K562 (cell line): ENCODE results near the gene HSPB6. TPM values are rescaled to one million over a fixed set of nuclear protein-coding genes. Genes with fewer than 3 reads are reported as not detected.

Experiments used
- ATAC-seq: fragments of 200-7000 bp; cut with Tn5 transposase; 3 replicates; pipeline ENCODE4 v1.9.1; 2020; ENCODE audit warnings: moderate library complexity
- BruUV-seq: library from RNA; stranded (reverse); fragments of 400-500 nt; replicated peaks from 2 replicates; lab custom pipeline; 2021; lab: Mats Ljungman, UMichigan
- CTCF ChIA-PET: fragments of 300-600 bp; formaldehyde crosslinking; extraction: SDS; loops from one replicate; lab custom pipeline; 2021; ENCODE audit warnings: low intra/inter-chr PET ratio; lab: Yijun Ruan, JAX
- POLR2A ChIA-PET: fragments of 300-600, 350-650 bp; sonication (Branson Sonifier 250); formaldehyde crosslinking; extraction: SDS; loops from one replicate; lab custom pipeline; 2021; ENCODE audit warnings: antibody characterized with exemption, inconsistent platforms; lab: Yijun Ruan, JAX
- DNase-seq, 4 experiments: peaks; one replicate each; pipeline versions ENCODE4 v3.0.0 to v3.0.0-alpha.2; 2011 to 2018; ENCODE audit warnings: low spot score in 3 of 4, mixed read lengths in 3 of 4; ENCODE audit errors: extremely low read depth in 1 of 4
- FAIRE-seq: peaks from 2 replicates; lab custom pipeline; 2011; peaks lifted over from hg19 to GRCh38; lab: Jason Lieb, UNC
- H2AFZ ChIP-seq: 2 replicates; pipeline ENCODE4 v1.6.0; 2011; ENCODE audit warnings: low read depth, low read length, control low read depth, inconsistent platforms
- H3K27ac ChIP-seq: fragments of 200-600 bp; 3 replicates; pipeline ENCODE4 v1.8.0; 2011; ENCODE audit warnings: low read depth, mild to moderate bottlenecking, control low read depth, inconsistent platforms, low read length, moderate library complexity, mixed read lengths; ENCODE audit errors: extremely low read depth
- H3K27me3 ChIP-seq, 2 experiments: fragments of 300-600 bp in 1 of 2; 2 replicates in 1 of 2; 3 replicates in 1 of 2; pipeline versions ENCODE4 v1.6.0 to v1.8.0; 2011; ENCODE audit warnings: inconsistent platforms in 2 of 2, low read length in 2 of 2, mild to moderate bottlenecking in 1 of 2, mixed read lengths in 1 of 2, moderate library complexity in 1 of 2; ENCODE audit not compliant: control insufficient read depth in 2 of 2, insufficient read depth in 2 of 2
- H3K36me3 ChIP-seq: fragments of 300-600 bp; 3 replicates; pipeline ENCODE4 v1.8.0; 2011; ENCODE audit warnings: mild to moderate bottlenecking, low read length, inconsistent platforms; ENCODE audit not compliant: control insufficient read depth, insufficient read depth
- H3K4me1 ChIP-seq, 2 experiments: fragments of 200-600 bp in 1 of 2; replicated peaks in 1 of 2; 2 replicates in 1 of 2; 3 replicates in 1 of 2; pipeline versions ENCODE4 v1.5.1 to v1.8.0; 2011; ENCODE audit warnings: inconsistent platforms in 2 of 2, low read length in 2 of 2, mild to moderate bottlenecking in 1 of 2, mixed read lengths in 1 of 2, moderate library complexity in 1 of 2; ENCODE audit not compliant: control insufficient read depth in 2 of 2, insufficient read depth in 2 of 2
- H3K4me2 ChIP-seq: 2 replicates; pipeline ENCODE4 v1.6.1; 2011; ENCODE audit warnings: low read length, control low read depth, inconsistent platforms, mixed read lengths; ENCODE audit not compliant: insufficient read depth
- H3K4me3 ChIP-seq: fragments of 200-600 bp; sonication (generic), shearing (Covaris generic); 2 replicates; pipeline ENCODE4 v1.5.1; 2016; ENCODE audit warnings: control low read depth, inconsistent platforms
- H3K79me2 ChIP-seq: fragments of 200-600 bp; 3 replicates; pipeline ENCODE4 v1.8.0; 2011; ENCODE audit warnings: low read length, inconsistent platforms; ENCODE audit not compliant: control insufficient read depth, insufficient read depth
- H3K9ac ChIP-seq, 2 experiments: 2 replicates each; pipeline versions ENCODE4 v1.6.0 to v1.6.1; 2011; ENCODE audit warnings: low read depth in 2 of 2, low read length in 2 of 2, control low read depth in 1 of 2, inconsistent platforms in 1 of 2, mild to moderate bottlenecking in 1 of 2, mixed read lengths in 1 of 2; ENCODE audit not compliant: insufficient read depth in 1 of 2
- H3K9me1 ChIP-seq: one replicate; pipeline ENCODE4 v1.6.0; 2011; ENCODE audit warnings: inconsistent platforms, mild to moderate bottlenecking, low read length, moderate library complexity; ENCODE audit not compliant: control insufficient read depth, insufficient read depth
- H3K9me3 ChIP-seq: replicated peaks from 2 replicates; pipeline ENCODE4 v1.5.1; 2011; ENCODE audit warnings: low read depth, low read length, inconsistent platforms; ENCODE audit not compliant: control insufficient read depth, insufficient read depth
- H4K20me1 ChIP-seq: replicated peaks from 2 replicates; pipeline ENCODE4 v1.6.1; 2011; ENCODE audit warnings: low read length, inconsistent platforms, mixed read lengths; ENCODE audit not compliant: control insufficient read depth, insufficient read depth
- ELF1 ChIP-seq: fragments of 200-800 bp; sonication (Bioruptor generic); IDR thresholded peaks from 2 replicates; pipeline ENCODE4 v1.6.1; 2016; ENCODE audit warnings: missing genetic modification characterization, missing compliant biosample characterization
- FOXK2 ChIP-seq, 2 experiments: fragments of 450-650 bp; IDR thresholded peaks in 1 of 2; conservative IDR thresholded peaks in 1 of 2; 2 replicates each; pipeline ENCODE4 v1.6.1; 2016; ENCODE audit warnings: low read depth in 2 of 2, mild to moderate bottlenecking in 1 of 2
- KDM1A ChIP-seq, 2 experiments: fragments of 450-650 bp; IDR thresholded peaks; 2 replicates each; pipeline ENCODE4 v1.6.1; 2016; ENCODE audit warnings: mild to moderate bottlenecking in 2 of 2
- ZNF695 ChIP-seq: fragments of 450-650 bp; formaldehyde crosslinking; IDR thresholded peaks from 2 replicates; pipeline ENCODE4 v1.4.0; 2020; ENCODE audit warnings: mild to moderate bottlenecking, moderate library complexity
- WGBS: fragments of 100-300 bp; shearing (Covaris generic); methylation state at CpG from one replicate; pipeline ENCODE4 v1.1.6; 2016; ENCODE audit warnings: low coverage, mixed read lengths; ENCODE audit not compliant: insufficient coverage; ENCODE audit errors: missing lambda C conversion rate; 5-methylcytosine and 5-hydroxymethylcytosine counted together
- in situ Hi-C: fragments of 300-500 bp; cut with MboI; formaldehyde crosslinking; loops from 4 replicates; pipeline ENCODE4 v1.15.0; 2018; ENCODE audit warnings: inconsistent platforms, mixed read lengths
- intact Hi-C: fragments of 100-400 bp; cut with micrococcal nuclease; formaldehyde crosslinking; loops from 2 replicates; pipeline ENCODE4 v1.14.2; 2022
- polyA plus RNA-seq, 8 experiments: library from polyadenylated mRNA; depleted of rRNA in 4 of 8; stranded (reverse) in 5 of 8; unstranded in 3 of 8; fragments of >200 nt; fragmentation: Nextera tagmentation in 2 of 8; fragmentation: Illumina TruSeq in 1 of 8; extraction: Ambion mirVana in 2 of 8; extraction: Trizol in 1 of 8; gene quantifications; 2 replicates each; pipeline versions ENCODE4 v1.2.1 to v1.2.3, GENCODE V29; 2011 to 2014; ENCODE audit warnings: inconsistent platforms in 1 of 8, missing spikeins in 1 of 8
- total RNA-seq, 7 experiments: library from RNA; depleted of rRNA in 6 of 7; stranded (reverse); fragments of >200 nt in 6 of 7; fragmentation: Illumina TruSeq in 2 of 7; extraction: Trizol in 2 of 7; gene quantifications; 2 replicates each; pipeline versions ENCODE4 v1.2.1 to v1.2.3, GENCODE V29; 2011 to 2021; ENCODE audit warnings: low replicate concordance in 1 of 7
- TF ChIP-seq, protein P1 (sequence below): fragments of 450-650 bp; IDR thresholded peaks from 2 replicates; pipeline ENCODE4 v1.7.1; 2018; ENCODE audit warnings: mild to moderate bottlenecking, low read depth; ENCODE audit not compliant: partially characterized antibody
- TF ChIP-seq, protein P2 (sequence below), 2 experiments: IDR thresholded peaks in 1 of 2; conservative IDR thresholded peaks in 1 of 2; 2 replicates each; pipeline ENCODE4 v1.6.1; 2016; ENCODE audit warnings: low read depth in 2 of 2, mild to moderate bottlenecking in 1 of 2, missing compliant biosample characterization in 1 of 2, missing genetic modification characterization in 1 of 2, moderate library complexity in 1 of 2
- TF ChIP-seq, protein P3 (sequence below), 2 experiments: fragments of 450-650 bp; IDR thresholded peaks; 2 replicates each; pipeline ENCODE4 v1.6.1; 2018; ENCODE audit warnings: mild to moderate bottlenecking in 2 of 2, low read depth in 1 of 2; ENCODE audit not compliant: partially characterized antibody in 2 of 2

HSPB6 gene
- total and polyA plus RNA-seq, 9 of the 15 experiments (the other 6 are each of a cell fraction or from before 2014, with no cell fraction given): 0.55 TPM; not detected in 8

DNA sequence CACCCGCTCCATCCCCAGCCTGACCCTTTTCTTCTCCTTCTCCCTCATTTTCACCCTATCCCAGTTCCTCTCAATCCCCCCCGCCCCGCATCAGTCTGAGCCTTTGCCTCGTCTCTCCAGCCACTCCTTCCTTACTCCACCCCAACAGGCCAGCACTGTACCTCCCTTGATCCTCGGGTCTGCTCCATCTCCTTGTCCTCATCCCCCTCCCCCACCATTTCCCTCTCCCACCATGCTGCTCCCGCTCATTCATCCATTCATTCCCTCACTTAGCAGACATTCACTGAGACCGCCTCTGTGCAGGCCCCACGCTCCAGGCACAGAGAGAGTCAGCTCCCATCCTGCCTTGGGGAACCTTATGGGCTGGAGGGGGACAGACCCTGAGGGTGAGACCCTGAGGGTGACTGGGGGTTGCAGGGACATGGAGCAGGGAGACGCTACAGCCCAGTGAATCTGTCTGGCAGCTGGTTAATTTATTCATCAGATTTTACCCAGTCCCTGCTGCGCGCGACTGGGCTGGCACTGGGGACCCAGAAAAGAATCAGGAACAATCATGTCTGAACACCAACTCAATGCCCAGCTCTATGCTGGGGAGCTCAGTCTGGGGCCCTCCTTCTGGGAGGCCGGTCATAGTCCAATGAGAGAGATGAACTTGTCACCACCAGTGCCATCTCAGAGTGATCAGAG is 19.4 kb upstream of the HSPB6 start:
- intact Hi-C loops: no loop called here
- Histone ChIP-seq H3K4me2 (peak overlapping the region; percentile 76; the same call in 1 of the 2 replicates), H2AFZ (no peak overlapping the region), H3K36me3 (peaks cover 18% of the 10 kb centered on the region; the same call in 2 of the 3 replicates), H3K79me2 (peaks cover 5% of the 10 kb centered on the region; the same call in 1 of the 3 replicates), H3K9me1 (peaks cover 3% of the 10 kb centered on the region), H3K4me3 (peak overlapping the region; percentile 57), H3K9ac (peak overlapping the region in 1 of 2 experiments; percentile 70; a peak in 2 of 4 replicates), H3K27me3 (no peaks in the 10 kb centered on the region), H3K9me3 (no peaks in the 10 kb centered on the region), H3K4me1 (peaks cover 10 to 33% of the 10 kb centered on the region in 2 experiments), H3K27ac (no peak overlapping the region)
- ATAC-seq (no peak), FAIRE-seq (no peak), DNase-seq (no peak)
- WGBS: 47% methylated on average over 12 of the region's 13 CpGs
- POLR2A ChIA-PET: no interaction called here
- TSS peak; percentile 61 for BruUV-seq
- in situ Hi-C loops: no loop called here
- TF ChIP-seq, protein P1, sequence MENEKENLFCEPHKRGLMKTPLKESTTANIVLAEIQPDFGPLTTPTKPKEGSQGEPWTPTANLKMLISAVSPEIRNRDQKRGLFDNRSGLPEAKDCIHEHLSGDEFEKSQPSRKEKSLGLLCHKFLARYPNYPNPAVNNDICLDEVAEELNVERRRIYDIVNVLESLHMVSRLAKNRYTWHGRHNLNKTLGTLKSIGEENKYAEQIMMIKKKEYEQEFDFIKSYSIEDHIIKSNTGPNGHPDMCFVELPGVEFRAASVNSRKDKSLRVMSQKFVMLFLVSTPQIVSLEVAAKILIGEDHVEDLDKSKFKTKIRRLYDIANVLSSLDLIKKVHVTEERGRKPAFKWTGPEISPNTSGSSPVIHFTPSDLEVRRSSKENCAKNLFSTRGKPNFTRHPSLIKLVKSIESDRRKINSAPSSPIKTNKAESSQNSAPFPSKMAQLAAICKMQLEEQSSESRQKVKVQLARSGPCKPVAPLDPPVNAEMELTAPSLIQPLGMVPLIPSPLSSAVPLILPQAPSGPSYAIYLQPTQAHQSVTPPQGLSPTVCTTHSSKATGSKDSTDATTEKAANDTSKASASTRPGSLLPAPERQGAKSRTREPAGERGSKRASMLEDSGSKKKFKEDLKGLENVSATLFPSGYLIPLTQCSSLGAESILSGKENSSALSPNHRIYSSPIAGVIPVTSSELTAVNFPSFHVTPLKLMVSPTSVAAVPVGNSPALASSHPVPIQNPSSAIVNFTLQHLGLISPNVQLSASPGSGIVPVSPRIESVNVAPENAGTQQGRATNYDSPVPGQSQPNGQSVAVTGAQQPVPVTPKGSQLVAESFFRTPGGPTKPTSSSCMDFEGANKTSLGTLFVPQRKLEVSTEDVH: no peak
- TF ChIP-seq, protein P2, sequence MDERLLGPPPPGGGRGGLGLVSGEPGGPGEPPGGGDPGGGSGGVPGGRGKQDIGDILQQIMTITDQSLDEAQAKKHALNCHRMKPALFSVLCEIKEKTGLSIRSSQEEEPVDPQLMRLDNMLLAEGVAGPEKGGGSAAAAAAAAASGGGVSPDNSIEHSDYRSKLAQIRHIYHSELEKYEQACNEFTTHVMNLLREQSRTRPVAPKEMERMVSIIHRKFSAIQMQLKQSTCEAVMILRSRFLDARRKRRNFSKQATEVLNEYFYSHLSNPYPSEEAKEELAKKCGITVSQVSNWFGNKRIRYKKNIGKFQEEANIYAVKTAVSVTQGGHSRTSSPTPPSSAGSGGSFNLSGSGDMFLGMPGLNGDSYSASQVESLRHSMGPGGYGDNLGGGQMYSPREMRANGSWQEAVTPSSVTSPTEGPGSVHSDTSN (CRISPR knock-in tag; IDR thresholded peaks at IDR 0.05; ENCODE audit: low read depth): no peak
- TF ChIP-seq, protein P2 (tag; conservative IDR thresholded peaks at IDR 0.05; ENCODE audit: low read depth): no peak
- peak in 1 of 2 experiments; percentile 82; a peak in 1 of 4 replicates for TF ChIP-seq KDM1A (IDR thresholded peaks at IDR 0.05)
- TF ChIP-seq ZNF695: no peak
- TF ChIP-seq ELF1 (tag): no peak
- no peak for TF ChIP-seq FOXK2 (conservative IDR thresholded peaks at IDR 0.05 in 1 of 2, IDR thresholded peaks at IDR 0.05 in 1 of 2; ENCODE audit: low read depth in 2 of 2)
- TF ChIP-seq, protein P3, sequence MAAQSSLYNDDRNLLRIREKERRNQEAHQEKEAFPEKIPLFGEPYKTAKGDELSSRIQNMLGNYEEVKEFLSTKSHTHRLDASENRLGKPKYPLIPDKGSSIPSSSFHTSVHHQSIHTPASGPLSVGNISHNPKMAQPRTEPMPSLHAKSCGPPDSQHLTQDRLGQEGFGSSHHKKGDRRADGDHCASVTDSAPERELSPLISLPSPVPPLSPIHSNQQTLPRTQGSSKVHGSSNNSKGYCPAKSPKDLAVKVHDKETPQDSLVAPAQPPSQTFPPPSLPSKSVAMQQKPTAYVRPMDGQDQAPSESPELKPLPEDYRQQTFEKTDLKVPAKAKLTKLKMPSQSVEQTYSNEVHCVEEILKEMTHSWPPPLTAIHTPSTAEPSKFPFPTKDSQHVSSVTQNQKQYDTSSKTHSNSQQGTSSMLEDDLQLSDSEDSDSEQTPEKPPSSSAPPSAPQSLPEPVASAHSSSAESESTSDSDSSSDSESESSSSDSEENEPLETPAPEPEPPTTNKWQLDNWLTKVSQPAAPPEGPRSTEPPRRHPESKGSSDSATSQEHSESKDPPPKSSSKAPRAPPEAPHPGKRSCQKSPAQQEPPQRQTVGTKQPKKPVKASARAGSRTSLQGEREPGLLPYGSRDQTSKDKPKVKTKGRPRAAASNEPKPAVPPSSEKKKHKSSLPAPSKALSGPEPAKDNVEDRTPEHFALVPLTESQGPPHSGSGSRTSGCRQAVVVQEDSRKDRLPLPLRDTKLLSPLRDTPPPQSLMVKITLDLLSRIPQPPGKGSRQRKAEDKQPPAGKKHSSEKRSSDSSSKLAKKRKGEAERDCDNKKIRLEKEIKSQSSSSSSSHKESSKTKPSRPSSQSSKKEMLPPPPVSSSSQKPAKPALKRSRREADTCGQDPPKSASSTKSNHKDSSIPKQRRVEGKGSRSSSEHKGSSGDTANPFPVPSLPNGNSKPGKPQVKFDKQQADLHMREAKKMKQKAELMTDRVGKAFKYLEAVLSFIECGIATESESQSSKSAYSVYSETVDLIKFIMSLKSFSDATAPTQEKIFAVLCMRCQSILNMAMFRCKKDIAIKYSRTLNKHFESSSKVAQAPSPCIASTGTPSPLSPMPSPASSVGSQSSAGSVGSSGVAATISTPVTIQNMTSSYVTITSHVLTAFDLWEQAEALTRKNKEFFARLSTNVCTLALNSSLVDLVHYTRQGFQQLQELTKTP (IDR thresholded peaks at IDR 0.05; ENCODE audit: low read depth in 1 of 2, partially characterized antibody in 2 of 2): no peak
- TF ChIP-seq, all 486 proteins: peak for 1
- H4K20me1 ChIP-seq: no peaks in the 10 kb centered on the region; the same call in 1 of the 2 replicates
- CTCF ChIA-PET: interaction anchor here (0.6 kb wide), 1 partner anchor 909 kb away, joined by 3 read pairs; no protein-coding TSS in a partner anchor
